Glutamatergic neuron (in vitro differentiated cells): ENCODE measurements around the gene RPL10. TPM values are rescaled to one million over a fixed set of nuclear protein-coding genes. Genes with fewer than 3 reads are reported as not detected.

ENCODE experiments used
- DNase-seq: peaks from one replicate; pipeline ENCODE4 v3.0.0; 2022
- H3K27ac Mint-ChIP-seq: one replicate; pipeline ENCODE4 v1.8.0; 2020; ENCODE audit warnings: mild to moderate bottlenecking, mixed read lengths, inconsistent platforms; ENCODE audit not compliant: unreplicated experiment
- H3K27me3 Mint-ChIP-seq: one replicate; pipeline ENCODE4 v1.8.0; 2020; ENCODE audit warnings: mild to moderate bottlenecking, moderate library complexity, mixed read lengths, inconsistent platforms; ENCODE audit not compliant: unreplicated experiment
- H3K36me3 Mint-ChIP-seq: one replicate; pipeline ENCODE4 v1.8.0; 2020; ENCODE audit warnings: mild to moderate bottlenecking, mixed read lengths, inconsistent platforms; ENCODE audit not compliant: unreplicated experiment
- H3K4me1 Mint-ChIP-seq: one replicate; pipeline ENCODE4 v1.8.0; 2020; ENCODE audit warnings: mild to moderate bottlenecking, low read depth, mixed read lengths, inconsistent platforms; ENCODE audit not compliant: unreplicated experiment
- H3K4me3 Mint-ChIP-seq: one replicate; pipeline ENCODE4 v1.8.0; 2020; ENCODE audit warnings: mild to moderate bottlenecking, mixed read lengths, inconsistent platforms; ENCODE audit not compliant: unreplicated experiment
- H3K9me3 Mint-ChIP-seq: one replicate; pipeline ENCODE4 v1.8.0; 2020; ENCODE audit warnings: mild to moderate bottlenecking, moderate library complexity, mixed read lengths, inconsistent platforms; ENCODE audit not compliant: unreplicated experiment
- total RNA-seq: library from RNA; stranded (reverse); fragmentation: NEBNext Ultra II Directional; extraction: Animal tissue kit (Norgen Biotek cat#: 25700); gene quantifications from one replicate; pipeline ENCODE4 v1.2.1, GENCODE V29; 2021; ENCODE audit not compliant: unreplicated experiment
- TF ChIP-seq, protein P1 (sequence below): fragments of 200-600 bp; sonication (generic); IDR thresholded peaks from one replicate; pipeline ENCODE4 v1.5.0; 2021; ENCODE audit not compliant: partially characterized antibody, unreplicated experiment

The RPL10 gene
- total RNA-seq, 1 donor from 2014 or later, result 1,779 TPM

DNA sequence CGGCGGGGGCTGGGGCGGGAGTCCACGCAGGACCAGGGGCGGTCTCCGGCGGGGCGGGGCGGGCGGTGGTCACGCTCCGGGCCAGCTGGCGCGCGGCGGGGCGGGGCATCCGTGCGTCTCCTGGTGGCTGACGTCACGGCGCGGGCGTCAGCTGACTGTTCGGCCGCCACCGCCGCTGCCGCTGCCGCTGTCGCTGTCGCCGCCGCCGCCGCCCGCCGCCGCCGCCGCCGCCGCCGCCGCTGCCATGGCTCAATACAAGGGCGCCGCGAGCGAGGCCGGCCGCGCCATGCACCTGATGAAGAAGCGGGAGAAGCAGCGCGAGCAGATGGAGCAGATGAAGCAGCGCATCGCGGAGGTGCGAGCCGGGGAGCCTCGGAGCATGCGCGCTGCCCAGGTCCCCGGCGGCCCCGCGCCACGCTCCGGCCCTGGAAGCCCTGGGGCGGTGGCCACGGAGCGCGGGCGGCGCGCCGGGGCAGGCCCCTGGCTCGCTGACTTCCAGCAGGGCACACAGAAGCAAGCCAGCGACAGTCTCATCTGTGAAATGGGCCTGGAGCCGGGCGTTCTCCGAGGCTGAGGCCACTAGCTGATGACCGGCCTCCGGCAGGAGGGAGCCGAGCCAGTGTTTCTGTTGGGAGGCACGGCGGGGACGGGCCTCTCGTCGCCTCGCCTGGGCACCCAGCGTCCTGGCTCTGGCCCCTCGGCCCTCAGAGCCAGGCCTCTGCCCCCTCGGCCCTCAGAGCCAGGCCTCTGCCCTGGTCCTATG lies 46.0 kb downstream of the RPL10 start, which contains the start of gene FAM50A:
FAM50A (plus strand) TSS at position 150 of the 763 bp plus-strand sequence; CDS start at position 245, 95 bp downstream.
- no peaks in the 10 kb centered on the region for H3K9me3 Mint-ChIP-seq
- peak within 1 kb of the TSS; percentile 84 for H3K27ac Mint-ChIP-seq
- no peaks in the 10 kb centered on the region for H3K27me3 Mint-ChIP-seq
- TF ChIP-seq, protein P1, sequence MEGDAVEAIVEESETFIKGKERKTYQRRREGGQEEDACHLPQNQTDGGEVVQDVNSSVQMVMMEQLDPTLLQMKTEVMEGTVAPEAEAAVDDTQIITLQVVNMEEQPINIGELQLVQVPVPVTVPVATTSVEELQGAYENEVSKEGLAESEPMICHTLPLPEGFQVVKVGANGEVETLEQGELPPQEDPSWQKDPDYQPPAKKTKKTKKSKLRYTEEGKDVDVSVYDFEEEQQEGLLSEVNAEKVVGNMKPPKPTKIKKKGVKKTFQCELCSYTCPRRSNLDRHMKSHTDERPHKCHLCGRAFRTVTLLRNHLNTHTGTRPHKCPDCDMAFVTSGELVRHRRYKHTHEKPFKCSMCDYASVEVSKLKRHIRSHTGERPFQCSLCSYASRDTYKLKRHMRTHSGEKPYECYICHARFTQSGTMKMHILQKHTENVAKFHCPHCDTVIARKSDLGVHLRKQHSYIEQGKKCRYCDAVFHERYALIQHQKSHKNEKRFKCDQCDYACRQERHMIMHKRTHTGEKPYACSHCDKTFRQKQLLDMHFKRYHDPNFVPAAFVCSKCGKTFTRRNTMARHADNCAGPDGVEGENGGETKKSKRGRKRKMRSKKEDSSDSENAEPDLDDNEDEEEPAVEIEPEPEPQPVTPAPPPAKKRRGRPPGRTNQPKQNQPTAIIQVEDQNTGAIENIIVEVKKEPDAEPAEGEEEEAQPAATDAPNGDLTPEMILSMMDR, result no peak
- H3K4me1 Mint-ChIP-seq, result no peaks in the 10 kb centered on the region
- DNase-seq, result peak; percentile 81
- H3K4me3 Mint-ChIP-seq, result peak within 1 kb of the TSS; percentile 80
- H3K36me3 Mint-ChIP-seq, result no peaks in the 10 kb centered on the region

DNA sequence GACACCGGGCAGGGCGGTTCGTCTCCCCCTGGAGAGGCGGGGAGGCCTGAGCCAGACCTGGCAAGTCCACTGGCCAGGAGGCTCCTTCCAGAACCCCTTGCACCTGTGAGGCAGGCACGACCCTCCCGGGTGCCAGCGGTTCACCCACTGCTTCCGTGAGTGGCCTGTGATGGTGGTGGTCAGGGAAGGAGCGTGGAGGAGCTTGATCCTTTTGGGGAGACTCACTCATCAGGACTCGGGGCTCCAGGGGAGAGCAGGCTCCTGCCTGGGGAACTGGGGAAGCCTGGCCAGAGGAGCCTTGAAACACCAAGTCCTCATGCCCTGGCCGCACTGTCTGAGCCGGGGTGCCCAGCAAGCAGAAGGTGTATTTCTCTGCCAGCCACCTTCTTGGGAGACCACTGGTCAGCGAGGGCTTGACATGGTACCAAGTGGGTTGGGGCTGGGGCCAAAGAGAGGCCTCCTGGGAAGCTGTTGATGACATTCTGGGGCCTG lies 46.6 kb downstream of the RPL10 start:
- DNase-seq, result no peak
- Mint-ChIP-seq H3K9me3 (no peaks in the 10 kb centered on the region), H3K4me1 (no peaks in the 10 kb centered on the region), H3K27me3 (no peaks in the 10 kb centered on the region), H3K27ac (no peak overlapping the region), H3K4me3 (peak overlapping the region; percentile 65), H3K36me3 (no peaks in the 10 kb centered on the region)
- TF ChIP-seq, protein P1, result no peak

DNA sequence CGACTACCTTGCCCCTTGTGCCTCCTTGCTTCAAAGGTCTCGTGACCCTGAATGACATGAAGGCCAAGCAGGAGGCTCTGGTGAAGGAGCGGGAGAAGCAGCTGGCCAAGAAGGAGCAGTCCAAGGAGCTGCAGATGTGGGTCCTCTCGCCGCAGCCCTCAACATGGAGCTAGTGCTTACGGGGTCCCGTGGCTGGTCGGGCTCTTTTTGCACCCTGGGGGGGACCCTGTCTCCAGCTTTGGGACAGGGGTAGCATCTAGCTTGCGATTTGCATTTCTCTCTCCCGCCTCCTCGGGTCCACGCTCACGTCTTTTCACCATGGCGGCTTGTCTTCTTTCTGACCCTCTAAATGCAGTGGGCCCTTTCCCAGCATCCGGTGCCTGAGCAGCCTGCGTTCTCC lies 47.6 kb downstream of the RPL10 start:
- Mint-ChIP-seq H3K36me3 (no peaks in the 10 kb centered on the region), H3K4me1 (no peaks in the 10 kb centered on the region), H3K9me3 (no peaks in the 10 kb centered on the region), H3K27me3 (no peaks in the 10 kb centered on the region), H3K4me3 (peak overlapping the region; percentile 30), H3K27ac (no peak overlapping the region)
- no peak for DNase-seq
- TF ChIP-seq, protein P1, result no peak

DNA sequence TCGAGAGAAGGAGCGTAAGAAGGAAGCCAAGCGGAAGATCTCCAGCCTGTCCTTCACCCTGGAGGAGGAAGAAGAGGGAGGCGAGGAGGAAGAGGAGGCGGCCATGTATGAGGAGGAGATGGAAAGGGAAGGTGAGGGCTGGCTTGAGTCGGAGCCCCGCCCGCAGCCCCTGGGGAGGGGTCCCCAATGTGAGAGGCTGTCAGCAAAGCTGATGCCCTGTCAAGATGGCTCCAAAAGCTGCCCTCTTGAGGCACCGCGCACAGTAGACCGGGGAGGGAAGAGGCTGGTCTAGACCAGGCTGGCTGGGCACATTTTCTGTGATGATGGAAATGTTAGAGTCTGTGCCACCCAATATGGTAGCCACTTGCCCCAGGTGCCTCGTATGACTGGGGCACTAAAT lies 48.3 kb downstream of the RPL10 start:
- Mint-ChIP-seq H3K4me3 (peak overlapping the region; percentile 30), H3K27me3 (no peaks in the 10 kb centered on the region)

More for the DNA sequence above, 48.3 kb downstream of the RPL10 start:
- Mint-ChIP-seq H3K9me3 (no peaks in the 10 kb centered on the region), H3K36me3 (no peaks in the 10 kb centered on the region), H3K27ac (no peak overlapping the region), H3K4me1 (no peaks in the 10 kb centered on the region)
- DNase-seq, result no peak
- TF ChIP-seq, protein P1, result no peak
